Uterus (tissue), 4 donors: ENCODE measurements around the gene KMT5B. TPM values are rescaled to one million over a fixed set of nuclear protein-coding genes. Genes with fewer than 3 reads are reported as not detected.

Source experiments
- DNase-seq, 2 donors: peaks; one replicate each; pipeline ENCODE4 v3.0.0-alpha.2; 2019 to 2020
- H3K27ac ChIP-seq, 2 donors: fragments of 200-600 bp; sonication (generic); 1 replicate in 1 of 2; 2 replicates in 1 of 2; pipeline ENCODE4 v1.5.1; 2016 to 2018
- H3K27me3 ChIP-seq, 2 donors: fragments of 200-600 bp; sonication (generic); one replicate each; pipeline ENCODE4 v1.5.1; 2018 to 2019; ENCODE audit warnings: control low read depth in 1 of 2
- H3K36me3 ChIP-seq, 2 donors: fragments of 200-600 bp; sonication (generic); one replicate each; pipeline ENCODE4 v1.5.1; 2019; ENCODE audit warnings: control low read depth in 1 of 2
- H3K4me1 ChIP-seq, 2 donors: fragments of 200-600 bp; sonication (generic); one replicate each; pipeline ENCODE4 v1.5.1; 2018 to 2019; ENCODE audit warnings: control low read depth in 1 of 2
- H3K4me3 ChIP-seq, 2 donors: fragments of 200-600 bp; sonication (generic); 1 replicate in 1 of 2; 2 replicates in 1 of 2; pipeline ENCODE4 v1.5.1; 2018 to 2019; ENCODE audit warnings: mild to moderate bottlenecking in 1 of 2
- H3K9me3 ChIP-seq, 2 donors: fragments of 200-600 bp; sonication (generic); one replicate each; pipeline ENCODE4 v1.5.1; 2019; ENCODE audit warnings: control low read depth in 1 of 2
- CTCF ChIP-seq, 4 experiments: fragments of 200-600 bp in 2 of 4; fragments of 450-650 bp in 2 of 4; sonication (generic) in 2 of 4; IDR thresholded peaks; one replicate each; pipeline ENCODE4 v1.5.1; 2016 to 2019; ENCODE audit warnings: antibody characterized with exemption in 4 of 4, mild to moderate bottlenecking in 2 of 4, moderate library complexity in 1 of 4
- POLR2A ChIP-seq, 2 donors: fragments of 450-650 bp; IDR thresholded peaks; one replicate each; pipeline ENCODE4 v1.6.1; 2016; ENCODE audit warnings: antibody characterized with exemption in 2 of 2, mild to moderate bottlenecking in 1 of 2, moderate library complexity in 1 of 2
- intact Hi-C: fragments of 100-400 bp; cut with DNase I; formaldehyde crosslinking; loops from one replicate; pipeline ENCODE4 v1.15.1; 2023; ENCODE audit warnings: low total_unique reads
- total RNA-seq, 4 donors: library from RNA; depleted of rRNA in 3 of 4; stranded (reverse); fragments of >200 nt in 3 of 4; gene quantifications; one replicate each; pipeline versions ENCODE4 v1.1.0 to v1.2.4, GENCODE V29; 2014 to 2023
- donor health status: DM: yes; HTN: yes; CAD: no.

The KMT5B gene
- total RNA-seq, 4 donors from 2014 or later = 13.5 to 108 (median 79.4) TPM

DNA sequence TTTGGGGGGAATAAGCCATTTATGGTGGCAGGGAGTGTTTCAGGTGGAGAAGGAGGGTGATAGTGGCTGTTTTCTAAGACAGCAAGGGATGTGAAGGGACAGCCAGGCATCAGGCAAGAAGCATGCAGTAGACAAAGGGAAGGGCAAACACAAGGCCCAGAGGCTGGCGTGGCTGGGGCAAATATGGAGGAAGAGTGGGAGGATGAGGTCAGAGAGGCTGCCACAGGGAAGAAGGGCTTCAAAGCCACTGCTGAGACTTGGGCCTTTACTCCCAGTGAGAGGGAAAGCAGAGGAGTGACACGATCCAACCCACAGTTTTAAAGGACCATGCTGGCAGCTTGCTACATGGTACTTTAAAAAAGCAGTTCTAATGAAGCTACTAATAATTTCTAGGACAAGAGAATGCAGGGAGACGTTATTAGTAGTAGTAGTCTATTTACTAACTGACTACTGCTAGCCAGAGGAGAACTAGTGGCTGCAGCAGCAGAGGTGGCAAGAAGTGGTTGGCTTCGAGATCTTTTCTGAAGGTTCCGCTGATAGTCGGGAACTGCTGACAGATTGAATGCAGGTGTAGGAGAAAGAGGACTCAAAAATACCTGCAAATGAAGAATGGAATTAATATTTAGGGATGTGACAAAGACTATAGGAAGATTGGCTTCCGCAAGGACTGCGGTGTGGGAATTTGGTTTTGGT, 13.7 kb downstream of the KMT5B start:
- no peak for DNase-seq
- no peak for TF ChIP-seq POLR2A (IDR thresholded peaks at IDR 0.05)
- TF ChIP-seq CTCF (IDR thresholded peaks at IDR 0.05) = no peak
- no peak overlapping the region for H3K27ac ChIP-seq

GRCh38 chr11:68196219-68196618, 16.9 kb downstream of the KMT5B start:
- Histone ChIP-seq H3K27me3 (no peaks in the 10 kb centered on the region), H3K27ac (no peak overlapping the region), H3K36me3 (no peaks in the 10 kb centered on the region), H3K4me3 (no peak overlapping the region), H3K9me3 (no peaks in the 10 kb centered on the region), H3K4me1 (peaks cover 0 to 8% of the 10 kb centered on the region in 2 donors)
- intact Hi-C loops = no loop called here
- TF ChIP-seq CTCF (IDR thresholded peaks at IDR 0.05) (no peak), POLR2A (IDR thresholded peaks at IDR 0.05) (no peak)
- no peak for DNase-seq

More for the DNA sequence above, 13.7 kb downstream of the KMT5B start:
- intact Hi-C loops = no loop called here
- Histone ChIP-seq H3K27me3 (no peaks in the 10 kb centered on the region), H3K9me3 (no peaks in the 10 kb centered on the region), H3K4me3 (no peak overlapping the region), H3K4me1 (peaks cover 0 to 8% of the 10 kb centered on the region in 2 donors), H3K36me3 (no peaks in the 10 kb centered on the region)

- Histone ChIP-seq H3K27ac (no peak overlapping the region), H3K4me3 (no peak overlapping the region), H3K4me1 (peaks cover 0 to under 1% of the 10 kb centered on the region in 2 donors), H3K36me3 (no peaks in the 10 kb centered on the region), H3K27me3 (no peaks in the 10 kb centered on the region), H3K9me3 (no peaks in the 10 kb centered on the region)
- no peak for TF ChIP-seq CTCF (IDR thresholded peaks at IDR 0.05)
- no peak for DNase-seq
- intact Hi-C loops = no loop called here
These were observed 18.3 kb downstream of the KMT5B start for GRCh38 chr11:68194675-68195294.

- intact Hi-C loops = no loop called here
- Histone ChIP-seq H3K27ac (no peak overlapping the region), H3K36me3 (no peaks in the 10 kb centered on the region), H3K4me3 (no peak overlapping the region), H3K27me3 (no peaks in the 10 kb centered on the region), H3K9me3 (no peaks in the 10 kb centered on the region), H3K4me1 (no peaks in the 10 kb centered on the region)
- no peak for DNase-seq
- TF ChIP-seq POLR2A (IDR thresholded peaks at IDR 0.05) = no peak
- TF ChIP-seq CTCF (IDR thresholded peaks at IDR 0.05) = no peak
These were observed 20.1 kb downstream of the KMT5B start for GRCh38 chr11:68193018-68193417.
